Measurements from ENCODE around the gene MR1.
A peak's percentile ranks its signal among the peaks of the same experiment; 100 is the strongest.

The MR1 gene

GRCh38 chr1:181033799-181034451, at the start of gene MR1:
Gene MR1 (plus strand): TSS chr1:181033983. CDS start chr1:181034008, 25 bp downstream.
- peak; percentile 95 for FAIRE-seq
- DNase-seq (ENCODE audit: insufficient read length, low spot score): peak; percentile 68

DNA sequence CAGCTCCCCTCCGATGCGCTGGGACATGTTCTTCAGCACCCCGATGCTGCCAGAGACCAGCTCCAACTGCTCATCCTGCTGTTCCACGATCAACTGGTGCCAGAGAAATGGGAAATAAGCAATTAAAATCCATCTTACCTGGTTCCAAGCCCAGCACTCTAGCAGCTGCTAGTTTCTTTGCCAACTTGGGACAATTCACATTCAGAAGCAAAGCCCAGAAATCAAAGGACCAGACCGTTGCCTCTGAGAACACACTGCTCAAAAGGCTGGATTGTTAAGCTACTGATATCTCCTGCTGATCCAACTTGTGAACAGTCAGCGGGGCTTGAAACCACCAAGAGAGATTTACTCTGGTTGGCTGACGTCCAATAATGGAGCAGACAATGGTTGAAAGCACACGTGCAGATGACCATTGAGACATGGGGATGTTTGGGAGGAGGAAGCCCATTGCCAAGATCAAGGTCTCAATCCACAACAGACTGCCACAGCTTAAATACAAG, 45.5 kb upstream of the MR1 start:
- no peak for FAIRE-seq
- DNase-seq (ENCODE audit: insufficient read length, low spot score): no peak

- FAIRE-seq: no peak
- no peak for DNase-seq (ENCODE audit: insufficient read length, low spot score)
These were observed 39.5 kb upstream of the MR1 start for GRCh38 chr1:180994262-180994661.

DNA sequence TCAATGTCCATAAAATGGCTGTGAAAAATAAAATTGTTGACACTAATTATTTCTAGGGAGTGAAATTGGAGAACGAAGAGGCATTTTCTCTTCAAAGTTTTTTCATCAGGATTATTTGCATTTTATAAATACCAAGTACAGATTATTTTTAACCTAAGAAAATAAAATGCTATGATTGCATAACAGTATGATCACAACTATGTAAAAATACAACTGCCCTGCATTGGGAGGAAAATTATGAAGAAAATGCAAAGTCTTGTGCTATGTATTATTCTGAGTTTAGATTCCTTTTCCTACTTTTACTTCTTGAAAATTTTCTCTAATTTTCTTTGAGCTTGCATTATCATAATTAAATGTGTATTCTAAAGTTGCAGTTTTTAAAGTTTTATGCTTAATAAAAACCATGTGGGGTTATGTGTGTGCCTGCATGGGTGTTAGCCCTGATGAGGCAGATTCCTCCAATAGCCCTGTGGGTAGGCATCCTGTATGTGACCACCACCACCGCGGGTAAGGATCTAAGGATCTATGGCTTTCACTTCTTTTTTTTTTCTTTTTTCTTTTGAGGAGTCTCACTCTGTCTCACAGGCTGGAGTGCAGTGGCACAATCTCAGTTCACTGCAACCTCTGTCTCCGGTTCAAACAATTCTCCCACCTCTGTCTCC, 35.8 kb upstream of the MR1 start:
- FAIRE-seq (no peak), DNase-seq (ENCODE audit: insufficient read length, low spot score) (no peak)

DNA sequence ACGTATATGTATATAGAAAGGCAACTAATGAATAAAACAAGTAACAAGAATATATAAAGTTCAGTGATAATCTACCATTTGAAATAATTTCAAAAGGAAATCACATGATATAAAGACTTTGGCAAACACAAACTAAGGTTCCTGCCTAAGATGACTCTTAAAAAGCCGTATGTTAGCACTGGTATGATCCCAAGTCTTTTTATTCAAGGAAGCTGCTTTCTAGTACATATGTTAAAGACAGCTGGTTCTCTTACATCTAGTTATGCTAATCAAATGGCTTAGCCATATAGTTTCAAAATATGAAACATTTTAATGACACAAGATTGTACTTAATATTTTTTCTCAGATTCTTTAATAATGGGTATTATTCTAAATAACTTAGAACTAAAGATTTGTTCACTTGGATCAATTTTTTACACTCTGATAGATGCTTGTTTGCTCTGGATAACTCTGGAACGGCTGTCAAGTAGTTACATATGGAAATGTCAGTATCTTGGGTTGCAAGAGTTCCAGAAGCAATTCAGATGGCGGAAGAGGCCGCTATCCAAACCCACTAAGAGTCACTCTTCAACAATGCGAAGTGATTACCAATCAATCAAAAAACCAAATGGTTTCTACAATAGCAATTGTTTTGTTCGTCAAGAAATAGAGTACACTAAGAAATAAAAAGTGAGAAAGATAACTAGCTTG, 32.5 kb upstream of the MR1 start:
- FAIRE-seq (no peak), DNase-seq (ENCODE audit: insufficient read length, low spot score) (no peak)

GRCh38 chr1:181002582-181003172, 31.1 kb upstream of the MR1 start:
- no peak for FAIRE-seq
- no peak for DNase-seq (ENCODE audit: insufficient read length, low spot score)

GRCh38 chr1:181010789-181011188, 23.0 kb upstream of the MR1 start:
- DNase-seq (ENCODE audit: insufficient read length, low spot score) (no peak), FAIRE-seq (no peak)

DNA sequence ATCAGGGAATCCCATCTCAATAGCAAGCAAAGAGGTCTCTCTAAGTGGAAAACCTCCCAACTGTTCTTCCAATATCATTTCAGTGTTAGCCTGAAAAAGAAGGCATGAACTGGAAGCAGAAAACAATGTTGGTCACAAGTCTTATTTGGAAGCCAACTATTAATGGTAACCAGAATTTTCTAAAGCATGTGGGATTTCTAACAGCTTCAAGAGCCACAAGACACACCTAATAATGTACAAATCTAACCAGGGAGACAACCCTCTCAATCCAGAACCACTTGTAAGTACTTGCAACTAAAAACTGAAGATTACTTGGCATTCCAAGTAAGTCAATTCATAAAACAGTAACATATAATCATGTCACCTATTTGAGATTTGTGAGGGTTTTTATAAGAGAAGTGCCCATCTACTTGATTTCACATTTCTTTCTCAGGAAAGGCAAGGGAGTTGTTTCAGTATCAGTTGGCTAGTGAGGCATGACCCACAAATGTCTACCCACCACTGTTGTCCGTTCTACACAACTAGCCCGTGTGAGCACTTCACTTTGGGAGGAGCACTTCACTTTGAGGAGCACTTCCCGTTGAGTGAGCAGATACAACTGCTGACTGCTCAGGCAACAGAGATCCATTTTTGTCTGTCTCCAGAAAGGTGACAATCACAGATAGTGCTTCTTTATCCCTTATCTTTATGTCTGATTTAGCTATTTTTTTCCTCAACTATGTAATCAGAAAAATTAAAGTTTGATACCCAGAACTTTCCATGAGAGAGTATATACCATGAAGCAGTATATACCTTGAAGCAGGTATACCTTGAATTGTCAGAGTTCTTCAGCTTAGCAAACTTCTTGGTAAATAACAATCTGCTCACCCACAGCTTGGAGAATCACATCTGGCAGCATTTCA, 22.2 kb upstream of the MR1 start:
- no peak for DNase-seq (ENCODE audit: insufficient read length, low spot score)
- FAIRE-seq: peak; percentile 66

DNA sequence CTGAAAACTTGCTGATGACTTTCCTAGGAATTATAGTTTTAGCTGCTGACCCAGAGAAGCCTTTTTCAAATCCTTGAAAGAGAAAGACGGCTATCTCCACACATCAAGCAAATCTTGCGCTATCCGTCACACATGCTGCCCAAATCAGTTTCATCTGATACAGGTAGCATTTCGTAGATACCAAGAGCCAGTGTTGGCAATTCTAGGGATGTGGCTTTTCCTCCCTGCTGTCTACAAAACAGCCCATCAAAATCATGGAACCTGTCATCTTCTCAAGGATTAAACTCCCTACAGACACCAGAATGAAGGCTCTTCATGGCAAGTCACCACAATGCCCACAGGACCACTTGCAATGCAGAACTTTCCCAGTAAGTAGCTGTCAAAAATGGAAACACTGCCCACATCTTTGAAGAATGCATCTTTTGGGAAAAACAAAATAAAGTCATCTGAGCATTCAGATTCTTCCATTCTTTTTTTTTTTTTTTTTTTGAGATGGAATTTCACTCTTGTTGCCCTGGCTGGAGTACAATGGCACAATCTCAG, 21.5 kb upstream of the MR1 start:
- DNase-seq (ENCODE audit: insufficient read length, low spot score) (no peak), FAIRE-seq (no peak)

DNA sequence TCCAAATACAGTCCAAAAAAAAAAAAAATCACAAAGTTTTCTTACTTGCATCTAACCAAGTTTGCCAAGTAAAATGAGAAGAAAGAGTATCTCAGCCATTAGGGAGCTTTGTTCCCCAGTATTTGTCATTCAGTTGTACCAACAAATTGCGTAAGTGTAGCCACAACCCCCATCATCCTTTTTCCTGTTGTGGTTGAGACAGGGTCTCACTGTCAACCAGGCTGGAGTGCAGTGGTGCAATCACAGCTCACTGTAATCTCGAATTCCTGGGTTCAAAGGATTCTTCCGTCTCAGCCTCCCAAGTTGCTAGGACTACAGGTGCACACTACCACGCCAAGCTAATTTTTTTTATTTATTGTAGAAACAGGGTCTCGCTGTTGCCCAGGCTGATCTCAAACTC, 20.6 kb upstream of the MR1 start:
- DNase-seq (ENCODE audit: insufficient read length, low spot score) (no peak), FAIRE-seq (no peak)

DNA sequence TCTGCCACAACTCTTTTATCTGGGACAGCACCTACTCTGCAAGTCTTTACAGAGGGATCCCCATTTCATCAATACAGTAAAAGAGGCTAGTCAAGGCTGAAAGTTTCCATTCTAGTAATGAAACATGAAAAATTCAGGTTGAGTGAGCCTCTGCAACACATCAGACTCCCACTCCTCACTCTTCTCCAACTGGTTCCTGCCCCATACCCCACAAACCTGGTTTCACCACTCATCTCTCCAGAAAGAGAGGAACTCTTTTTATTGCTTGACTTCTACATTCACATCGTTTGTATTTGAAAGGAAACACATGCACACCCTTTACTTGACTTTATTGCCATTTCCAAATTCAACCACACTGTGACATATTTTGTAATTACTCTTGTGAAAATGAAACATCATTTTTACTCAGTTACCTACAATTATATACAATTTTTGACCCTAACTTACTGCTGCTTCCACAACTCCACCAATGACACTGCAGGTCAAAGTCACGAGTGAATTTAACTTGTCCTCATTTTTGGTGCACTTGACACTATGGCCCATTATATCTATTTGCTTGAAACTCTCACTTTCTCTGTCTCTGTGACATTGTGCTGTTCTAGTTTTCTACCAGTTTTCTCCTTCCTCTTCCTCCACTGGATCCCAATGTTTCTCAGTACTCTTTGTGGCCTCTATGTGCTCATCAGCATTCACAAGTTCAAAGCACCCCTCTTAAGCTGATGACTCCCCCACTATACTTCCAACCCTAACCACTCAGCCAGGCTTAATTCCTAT, 19.1 kb upstream of the MR1 start:
- FAIRE-seq (peak; percentile 55), DNase-seq (ENCODE audit: insufficient read length, low spot score) (no peak)

GRCh38 chr1:181015251-181015615, 18.6 kb upstream of the MR1 start:
- FAIRE-seq (no peak), DNase-seq (ENCODE audit: insufficient read length, low spot score) (no peak)

DNA sequence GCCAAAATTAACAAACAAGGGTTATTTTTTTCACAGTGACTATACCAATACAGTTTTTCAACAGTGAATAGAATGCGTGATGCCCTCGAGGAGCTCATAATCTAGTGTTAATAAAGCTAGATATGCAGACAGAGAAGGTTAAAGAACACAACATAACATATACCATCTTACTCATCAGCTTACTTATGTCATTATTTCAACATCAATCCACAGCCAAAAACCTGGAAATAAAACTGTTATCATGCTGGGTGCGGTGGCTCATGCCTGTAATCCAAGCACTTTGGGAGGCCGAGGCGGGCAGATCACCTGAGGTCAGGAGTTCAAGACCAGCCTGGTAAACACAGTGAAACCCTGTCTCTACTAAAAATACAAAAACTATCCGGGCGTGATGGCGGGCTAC, 17.2 kb upstream of the MR1 start:
- no peak for DNase-seq (ENCODE audit: insufficient read length, low spot score)
- no peak for FAIRE-seq

DNA sequence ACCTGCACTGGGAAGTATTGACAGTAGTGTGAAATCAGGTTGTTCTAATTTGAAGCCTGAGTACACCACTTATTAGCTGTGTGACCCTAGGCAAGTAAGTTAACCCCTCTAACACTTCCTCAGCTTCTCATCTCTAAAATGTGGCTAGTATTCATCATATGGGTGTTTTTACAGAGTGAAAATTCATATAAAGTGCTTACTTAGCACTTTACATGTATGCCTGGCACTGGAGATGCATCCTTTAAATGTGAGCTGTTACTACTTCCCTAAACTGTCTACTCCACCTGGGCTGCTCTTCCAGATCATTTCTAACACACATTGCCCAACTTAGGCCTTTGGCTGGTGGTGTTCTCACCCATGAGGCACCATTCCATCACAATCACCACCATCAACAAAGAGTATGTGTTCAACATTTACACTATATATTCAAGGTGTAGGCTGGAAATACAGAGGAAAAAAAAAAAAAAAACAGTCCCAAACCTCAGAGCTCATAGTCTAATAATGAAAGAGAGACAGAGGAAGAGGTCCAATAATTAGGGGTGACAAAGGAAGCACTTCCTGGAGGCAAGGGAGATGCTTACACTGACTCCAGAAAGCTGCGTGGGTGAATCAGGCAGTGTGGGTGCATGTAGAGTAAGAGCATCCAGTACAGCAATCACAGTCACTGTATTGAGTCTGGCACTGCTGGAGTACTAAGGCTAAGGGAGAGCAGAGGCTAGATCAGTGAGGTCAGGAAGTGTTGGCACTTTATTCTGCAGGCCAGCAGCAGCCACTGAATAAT, 14.7 kb upstream of the MR1 start:
- FAIRE-seq: no peak
- no peak for DNase-seq (ENCODE audit: insufficient read length, low spot score)

DNA sequence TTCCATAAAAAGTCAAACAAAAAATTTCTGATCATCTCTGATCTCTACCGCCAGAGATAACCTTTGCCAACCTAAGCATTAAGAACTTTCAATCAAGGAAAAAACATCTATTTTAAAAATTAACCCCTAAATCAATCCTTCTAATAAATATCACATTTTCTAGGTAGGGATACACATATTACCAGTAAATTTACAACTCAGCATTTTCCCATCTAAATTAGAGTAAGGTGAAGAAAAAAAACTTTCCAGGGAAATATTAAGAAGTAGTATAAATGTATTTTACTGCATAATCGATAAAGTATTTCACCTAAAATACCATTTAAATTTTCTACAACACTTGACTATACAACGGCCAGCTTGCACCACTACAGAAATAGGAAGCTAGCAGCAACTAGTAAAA, 12.6 kb upstream of the MR1 start:
- FAIRE-seq: peak; percentile 39
- no peak for DNase-seq (ENCODE audit: insufficient read length, low spot score)

GRCh38 chr1:181021811-181022434, 11.9 kb upstream of the MR1 start:
- DNase-seq (ENCODE audit: insufficient read length, low spot score) (peak; percentile 39), FAIRE-seq (peak; percentile 83)

DNA sequence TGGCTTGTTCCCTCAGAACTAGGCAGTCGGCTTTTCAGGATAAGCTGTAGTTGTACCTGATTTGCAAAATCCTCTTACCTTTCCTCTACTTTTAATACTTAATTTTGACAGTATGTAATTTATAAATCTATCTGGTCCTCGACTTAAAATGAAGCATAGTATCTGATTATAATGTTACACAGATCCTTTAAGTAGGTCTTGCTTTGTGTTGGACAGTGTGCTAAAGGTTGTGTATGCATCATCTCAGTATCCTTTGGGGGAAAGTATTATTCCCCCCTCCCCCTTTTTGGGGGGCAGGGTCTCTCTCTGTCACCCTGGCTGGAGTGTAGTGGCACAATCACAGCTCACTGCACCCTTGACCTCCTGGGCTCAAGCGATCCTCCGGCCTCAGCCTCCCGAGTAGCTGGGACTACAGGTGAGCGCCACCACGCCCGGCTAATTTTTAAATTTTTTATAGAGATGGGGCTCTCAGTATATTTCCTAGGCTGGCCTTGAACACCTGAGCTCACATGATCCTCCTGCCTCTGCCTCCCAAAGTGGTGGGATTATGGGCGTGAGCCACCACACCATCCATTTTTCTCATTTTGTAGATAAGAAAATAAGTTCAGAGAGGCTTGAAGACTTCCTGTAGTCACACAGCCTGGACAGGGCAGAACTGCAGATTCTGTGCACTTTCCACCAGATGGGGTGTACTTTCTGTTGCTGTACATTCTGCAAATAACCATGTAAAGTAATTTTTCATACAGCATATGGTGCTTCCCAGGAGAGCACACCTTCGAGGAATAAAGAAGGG, 10.3 kb upstream of the MR1 start:
- FAIRE-seq: no peak

More for the DNA sequence above, 10.3 kb upstream of the MR1 start:
- DNase-seq (ENCODE audit: insufficient read length, low spot score): no peak

All from GM19239 (cell line).